HG02759 (cell line): ENCODE measurements around the gene HSFX2.
"Not testable (repeated sequence)": the region's sequence is repeated elsewhere in the genome, so short reads cannot be mapped to it uniquely, and the experiment has no call there.

Source experiments
- ATAC-seq: cut with Tn5 transposase; IDR thresholded peaks from one replicate; pipeline ENCODE4 v1.9.1; 2021; ENCODE audit warnings: mild to moderate bottlenecking, moderate library complexity; ENCODE audit not compliant: unreplicated experiment

The HSFX2 gene

DNA sequence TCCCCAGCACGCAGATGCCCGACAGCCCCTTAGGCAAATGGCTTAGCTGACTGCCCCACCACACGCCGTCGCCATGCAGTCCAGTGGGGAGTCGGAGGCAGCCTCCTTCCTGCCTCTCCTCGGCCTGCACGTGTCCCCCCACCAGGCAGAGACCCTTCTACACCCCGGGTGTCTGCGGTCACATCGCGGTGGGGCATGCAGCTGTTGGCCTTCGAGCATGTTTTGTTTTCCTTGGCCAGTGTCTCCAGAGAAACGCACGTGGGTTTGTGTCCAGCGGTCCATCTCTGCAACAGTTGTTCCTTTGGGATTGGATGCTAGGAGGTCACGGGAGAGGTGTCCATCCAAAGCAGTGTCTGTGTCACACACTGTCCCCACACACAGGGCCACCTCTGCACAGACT lies at the start of gene HSFX2:
Gene HSFX2 (minus strand): TSS at position 101 of the 400 bp plus-strand sequence. CDS start 614 bp downstream, outside the sequence.
- not testable (repeated sequence) for ATAC-seq

DNA sequence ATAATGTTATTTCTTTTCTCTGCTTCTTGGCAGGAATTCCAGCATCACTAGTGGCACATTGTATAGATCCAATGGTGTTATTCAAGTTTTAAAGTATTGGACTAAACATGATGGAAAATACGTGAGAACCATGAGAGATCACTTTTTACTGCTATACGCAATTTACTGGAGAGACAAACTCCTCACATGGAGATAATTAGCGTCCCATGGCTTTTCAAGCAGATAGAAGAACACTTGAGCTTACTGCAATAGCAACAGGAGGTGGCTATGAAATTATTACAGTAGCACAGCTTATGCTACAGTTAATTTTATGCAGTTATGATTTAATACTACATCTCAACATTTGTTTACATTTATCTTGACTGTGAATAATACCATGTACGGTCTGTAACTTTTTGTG lies 48.4 kb upstream of the HSFX2 start:
- no peak for ATAC-seq

- no peak for ATAC-seq
Measured at GRCh38 chrX:149641835-149642234, 46.7 kb upstream of the HSFX2 start.

- ATAC-seq = no peak
Measured at GRCh38 chrX:149641432-149641831, 46.3 kb upstream of the HSFX2 start.

DNA sequence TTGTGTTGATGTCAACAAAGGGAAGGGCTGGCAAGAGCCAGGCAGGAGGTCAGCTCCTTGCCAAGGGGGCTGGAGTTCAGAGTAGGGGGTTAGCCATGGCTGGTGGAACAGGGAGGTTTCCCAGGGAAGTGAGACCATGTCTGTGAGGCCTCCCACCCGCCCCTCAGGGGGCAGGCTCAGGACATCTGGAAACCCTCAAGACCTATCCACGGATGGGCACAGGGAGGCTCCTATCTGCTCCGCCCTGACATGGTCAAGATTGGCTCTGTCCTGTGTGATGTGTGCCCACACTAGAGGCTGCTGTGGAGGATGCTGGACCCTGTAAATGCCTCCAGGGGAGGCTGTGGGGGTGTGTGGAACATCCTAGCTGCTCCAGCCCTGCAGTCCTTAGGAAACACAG lies 44.5 kb upstream of the HSFX2 start:
- ATAC-seq = no peak

- ATAC-seq = no peak
Measured at GRCh38 chrX:149638860-149639259, 43.7 kb upstream of the HSFX2 start.

DNA sequence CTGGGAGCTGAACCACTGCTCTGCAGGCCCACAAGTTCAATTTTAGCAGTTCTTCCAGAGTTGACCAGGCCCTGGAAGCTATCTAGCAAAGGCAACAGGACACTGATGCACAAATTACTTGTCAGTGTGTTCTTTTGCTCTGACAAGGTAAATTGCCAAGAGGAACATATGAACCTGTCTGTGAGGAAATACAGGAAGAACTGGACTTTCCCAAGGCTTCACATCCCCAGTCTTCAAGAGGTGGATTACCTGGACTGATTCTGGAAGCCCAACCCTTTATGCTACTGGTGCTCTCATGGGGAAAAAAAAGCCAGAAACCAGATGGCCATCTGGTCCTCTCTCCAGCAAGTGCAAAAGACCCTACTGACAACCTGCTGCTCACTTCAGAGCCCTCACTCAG lies 38.4 kb upstream of the HSFX2 start:
- no peak for ATAC-seq

- ATAC-seq = peak; percentile 93
Measured at GRCh38 chrX:149631234-149632165, 36.4 kb upstream of the HSFX2 start, which contains the start of gene TMEM185A. TMEM185A (minus strand) TSS chrX:149631792; CDS start chrX:149631580, 212 bp downstream.

DNA sequence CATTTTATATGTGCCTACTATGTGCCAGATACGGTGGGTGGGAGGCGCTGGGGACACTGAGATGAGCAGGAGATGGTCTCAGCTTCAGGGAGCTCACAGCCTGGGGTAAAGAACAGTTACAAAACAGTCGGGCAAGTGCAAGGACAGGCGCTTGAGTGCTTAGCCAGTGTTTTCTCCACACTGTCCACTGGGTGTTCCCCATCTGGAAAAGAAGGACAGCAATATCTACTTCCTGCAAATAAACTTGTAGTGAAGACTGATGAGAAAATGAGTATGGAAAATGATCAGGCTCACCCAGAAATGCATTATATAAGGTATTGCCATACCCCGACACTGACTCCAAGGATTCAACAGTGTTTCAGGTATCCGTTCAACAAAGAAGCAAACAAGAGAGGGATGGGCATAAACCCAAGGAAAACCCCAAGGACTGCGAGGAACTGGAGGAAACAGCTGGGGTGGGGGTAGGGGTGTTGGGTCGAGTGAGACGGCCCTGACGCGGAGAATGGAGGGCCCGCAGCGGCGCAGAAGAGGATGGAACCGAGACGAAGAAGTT lies 35.6 kb upstream of the HSFX2 start:
- ATAC-seq = no peak

GRCh38 chrX:149629730-149630387 lies 34.7 kb upstream of the HSFX2 start:
- no peak for ATAC-seq

DNA sequence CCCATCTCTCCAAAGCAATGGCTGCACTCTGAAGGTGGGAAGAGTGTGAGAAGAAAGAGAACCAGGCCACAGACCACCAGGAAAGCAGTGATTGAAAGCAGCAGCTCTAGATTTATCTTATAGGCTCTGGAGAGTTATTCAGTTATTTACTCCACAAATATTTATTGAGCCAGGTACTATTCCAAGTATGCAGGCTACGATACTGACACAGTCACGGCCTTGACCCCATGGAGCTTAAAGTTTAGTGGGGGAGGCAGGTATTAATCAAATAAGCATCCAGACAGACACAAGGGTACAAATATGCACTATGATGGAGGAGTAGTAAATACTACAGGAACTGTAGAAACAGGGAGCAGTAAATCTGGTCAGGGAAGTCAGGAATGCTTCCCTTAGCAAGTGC lies 33.7 kb upstream of the HSFX2 start:
- no peak for ATAC-seq

DNA sequence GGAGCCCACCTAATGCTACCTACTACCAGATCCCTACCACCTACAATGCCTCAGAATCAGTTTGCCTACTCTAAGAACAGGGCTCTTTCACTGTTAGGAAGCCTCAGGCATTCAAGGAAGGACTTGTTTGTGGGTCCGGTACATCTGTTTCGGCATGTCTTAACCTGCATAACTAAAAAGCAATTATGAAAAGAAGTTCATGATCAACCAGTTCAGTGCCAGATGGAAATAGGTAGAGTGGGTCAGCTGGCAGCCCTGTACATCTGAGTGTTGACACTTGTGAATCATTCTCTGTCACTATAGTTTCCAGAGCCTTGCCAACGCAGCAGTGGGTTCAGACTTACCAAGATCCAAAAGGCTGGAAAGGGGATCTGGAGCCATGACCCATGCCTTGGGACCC lies 33.2 kb upstream of the HSFX2 start:
- no peak for ATAC-seq

GRCh38 chrX:149626829-149627228 lies 31.7 kb upstream of the HSFX2 start:
- ATAC-seq = not testable (repeated sequence)

- not testable (repeated sequence) for ATAC-seq
Measured at GRCh38 chrX:149619662-149620061, 24.5 kb upstream of the HSFX2 start.

GRCh38 chrX:149618871-149619270 lies 23.8 kb upstream of the HSFX2 start:
- ATAC-seq = no peak

GRCh38 chrX:149611623-149612175 lies 16.6 kb upstream of the HSFX2 start:
- no peak for ATAC-seq

DNA sequence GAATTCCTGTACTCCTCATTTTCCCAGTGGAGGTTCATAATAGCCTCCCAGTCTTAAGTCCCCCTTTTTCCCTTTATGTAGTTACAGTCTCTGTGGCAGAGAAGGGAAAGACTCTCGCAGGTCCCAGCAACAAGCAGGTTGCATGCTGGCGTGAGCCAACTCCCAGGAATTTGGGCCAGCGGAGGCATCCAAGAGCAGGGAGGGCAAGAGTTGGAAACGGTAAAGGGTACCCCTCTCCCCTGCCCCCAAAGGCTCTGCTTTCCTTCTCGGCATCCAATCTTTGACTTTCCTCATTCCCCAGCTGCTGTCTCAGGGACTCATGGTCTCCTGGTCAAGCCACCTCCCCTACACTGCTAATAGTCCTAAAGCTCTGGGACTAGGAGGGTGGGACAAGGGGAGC lies 15.4 kb upstream of the HSFX2 start:
- ATAC-seq = no peak

GRCh38 chrX:149607699-149608098 lies 12.6 kb upstream of the HSFX2 start:
- ATAC-seq = no peak

GRCh38 chrX:149605248-149605885 lies 10.3 kb upstream of the HSFX2 start:
- not testable (repeated sequence) for ATAC-seq

- not testable (repeated sequence) for ATAC-seq
Measured at GRCh38 chrX:149598603-149599002, 3.5 kb upstream of the HSFX2 start.

- ATAC-seq = not testable (repeated sequence)
Measured at GRCh38 chrX:149595943-149596342, 829 bp upstream of the HSFX2 start.
